Right lobe of liver (tissue), 4 donors: ENCODE results near the gene RSRC1.

Experiments
- POLR2A ChIP-seq: fragments of 450-650 bp; IDR thresholded peaks from one replicate; pipeline ENCODE4 v1.6.1; 2017; ENCODE audit warnings: antibody characterized with exemption, mild to moderate bottlenecking
- TF ChIP-seq, protein P1 (sequence below), 4 donors: fragments of 200-600 bp in 3 of 4; fragments of 450-650 bp in 1 of 4; IDR thresholded peaks; one replicate each; pipeline versions ENCODE4 v1.5.1 to v1.8.0; 2016 to 2022; ENCODE audit warnings: antibody characterized with exemption in 4 of 4, mild to moderate bottlenecking in 2 of 4
- donor health status: DM: no; HTN: no; CAD: no.
- donor health status: DM: no; HTN: no; CAD: no.
- donor health status: DM: no; HTN: yes; CAD: no.

DNA sequence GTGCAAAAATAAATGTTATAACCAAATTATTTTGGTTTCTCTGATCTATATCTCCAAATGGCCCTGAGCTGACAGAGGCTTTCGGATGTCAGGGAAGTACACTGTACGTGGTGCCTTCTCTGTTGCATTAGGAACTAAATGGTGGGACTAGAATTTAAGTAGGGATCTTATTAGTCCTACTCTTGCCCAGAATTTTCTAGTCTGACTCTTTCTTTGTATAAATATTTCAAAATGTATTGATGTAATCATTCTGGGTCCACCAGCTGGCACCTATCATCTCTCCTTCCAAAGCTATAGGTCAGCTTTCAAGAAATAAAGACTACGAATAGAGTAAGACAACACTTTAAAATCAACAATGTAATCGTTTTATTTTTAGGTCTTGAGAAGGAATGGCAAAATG, 438.8 kb downstream of the RSRC1 start:
- TF ChIP-seq, protein P1, sequence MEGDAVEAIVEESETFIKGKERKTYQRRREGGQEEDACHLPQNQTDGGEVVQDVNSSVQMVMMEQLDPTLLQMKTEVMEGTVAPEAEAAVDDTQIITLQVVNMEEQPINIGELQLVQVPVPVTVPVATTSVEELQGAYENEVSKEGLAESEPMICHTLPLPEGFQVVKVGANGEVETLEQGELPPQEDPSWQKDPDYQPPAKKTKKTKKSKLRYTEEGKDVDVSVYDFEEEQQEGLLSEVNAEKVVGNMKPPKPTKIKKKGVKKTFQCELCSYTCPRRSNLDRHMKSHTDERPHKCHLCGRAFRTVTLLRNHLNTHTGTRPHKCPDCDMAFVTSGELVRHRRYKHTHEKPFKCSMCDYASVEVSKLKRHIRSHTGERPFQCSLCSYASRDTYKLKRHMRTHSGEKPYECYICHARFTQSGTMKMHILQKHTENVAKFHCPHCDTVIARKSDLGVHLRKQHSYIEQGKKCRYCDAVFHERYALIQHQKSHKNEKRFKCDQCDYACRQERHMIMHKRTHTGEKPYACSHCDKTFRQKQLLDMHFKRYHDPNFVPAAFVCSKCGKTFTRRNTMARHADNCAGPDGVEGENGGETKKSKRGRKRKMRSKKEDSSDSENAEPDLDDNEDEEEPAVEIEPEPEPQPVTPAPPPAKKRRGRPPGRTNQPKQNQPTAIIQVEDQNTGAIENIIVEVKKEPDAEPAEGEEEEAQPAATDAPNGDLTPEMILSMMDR (IDR thresholded peaks at IDR 0.05) = no peak
- TF ChIP-seq POLR2A = no peak
